BE2C (cell line): ENCODE data around the gene NFIX.

ENCODE experiments used
- DNase-seq: peaks from one replicate; pipeline ENCODE4 v3.0.0-alpha.2; 2020
- H3K27me3 ChIP-seq: fragments of 250-450 bp; sonication (Bioruptor Pico); 2 replicates; pipeline ENCODE4 v1.5.1; 2020; ENCODE audit warnings: mild to moderate bottlenecking
- H3K36me3 ChIP-seq: fragments of 250-450 bp; sonication (Bioruptor Pico); 2 replicates; pipeline ENCODE4 v1.5.1; 2020; ENCODE audit warnings: mild to moderate bottlenecking
- H3K4me1 ChIP-seq: fragments of 250-450 bp; sonication (Bioruptor Pico); 2 replicates; pipeline ENCODE4 v1.5.1; 2020
- H3K4me3 ChIP-seq: 2 replicates; pipeline ENCODE4 v1.5.1; 2011; ENCODE audit warnings: low read depth, low read length
- H3K9me3 ChIP-seq: fragments of 250-450 bp; sonication (Bioruptor Pico); 2 replicates; pipeline ENCODE4 v1.5.1; 2020
- TF ChIP-seq, protein P1 (sequence below): IDR thresholded peaks from 2 replicates; pipeline ENCODE4 v1.5.1; 2012; ENCODE audit warnings: mild to moderate bottlenecking, low read depth, low read length

NFIX gene

DNA sequence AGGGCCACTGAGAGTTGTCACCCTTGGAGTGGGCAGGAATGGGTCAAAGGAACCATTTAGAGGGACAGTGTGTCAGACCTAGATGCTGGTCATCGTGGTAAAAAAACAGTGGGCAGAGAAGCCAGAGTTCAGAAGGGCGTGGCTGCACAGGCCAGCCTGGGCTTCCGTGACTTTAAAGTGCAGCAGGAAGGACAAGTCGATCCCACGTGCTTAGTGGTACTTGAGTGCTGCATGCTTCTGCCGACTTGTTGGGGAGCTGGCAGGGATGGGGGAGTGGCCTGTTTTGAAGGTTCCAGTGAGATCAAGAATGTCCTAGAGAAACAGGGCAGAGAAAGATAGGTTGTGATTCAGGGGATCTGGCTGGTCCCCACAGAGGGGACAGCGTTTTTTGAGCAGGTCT, 90.4 kb downstream of the NFIX start:
- Histone ChIP-seq H3K4me3 (no peak overlapping the region), H3K9me3 (no peaks in the 10 kb centered on the region), H3K4me1 (peaks cover 24% of the 10 kb centered on the region), H3K27me3 (no peaks in the 10 kb centered on the region), H3K36me3 (no peaks in the 10 kb centered on the region)
- no peak for DNase-seq
- TF ChIP-seq, protein P1, sequence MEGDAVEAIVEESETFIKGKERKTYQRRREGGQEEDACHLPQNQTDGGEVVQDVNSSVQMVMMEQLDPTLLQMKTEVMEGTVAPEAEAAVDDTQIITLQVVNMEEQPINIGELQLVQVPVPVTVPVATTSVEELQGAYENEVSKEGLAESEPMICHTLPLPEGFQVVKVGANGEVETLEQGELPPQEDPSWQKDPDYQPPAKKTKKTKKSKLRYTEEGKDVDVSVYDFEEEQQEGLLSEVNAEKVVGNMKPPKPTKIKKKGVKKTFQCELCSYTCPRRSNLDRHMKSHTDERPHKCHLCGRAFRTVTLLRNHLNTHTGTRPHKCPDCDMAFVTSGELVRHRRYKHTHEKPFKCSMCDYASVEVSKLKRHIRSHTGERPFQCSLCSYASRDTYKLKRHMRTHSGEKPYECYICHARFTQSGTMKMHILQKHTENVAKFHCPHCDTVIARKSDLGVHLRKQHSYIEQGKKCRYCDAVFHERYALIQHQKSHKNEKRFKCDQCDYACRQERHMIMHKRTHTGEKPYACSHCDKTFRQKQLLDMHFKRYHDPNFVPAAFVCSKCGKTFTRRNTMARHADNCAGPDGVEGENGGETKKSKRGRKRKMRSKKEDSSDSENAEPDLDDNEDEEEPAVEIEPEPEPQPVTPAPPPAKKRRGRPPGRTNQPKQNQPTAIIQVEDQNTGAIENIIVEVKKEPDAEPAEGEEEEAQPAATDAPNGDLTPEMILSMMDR: no peak

DNA sequence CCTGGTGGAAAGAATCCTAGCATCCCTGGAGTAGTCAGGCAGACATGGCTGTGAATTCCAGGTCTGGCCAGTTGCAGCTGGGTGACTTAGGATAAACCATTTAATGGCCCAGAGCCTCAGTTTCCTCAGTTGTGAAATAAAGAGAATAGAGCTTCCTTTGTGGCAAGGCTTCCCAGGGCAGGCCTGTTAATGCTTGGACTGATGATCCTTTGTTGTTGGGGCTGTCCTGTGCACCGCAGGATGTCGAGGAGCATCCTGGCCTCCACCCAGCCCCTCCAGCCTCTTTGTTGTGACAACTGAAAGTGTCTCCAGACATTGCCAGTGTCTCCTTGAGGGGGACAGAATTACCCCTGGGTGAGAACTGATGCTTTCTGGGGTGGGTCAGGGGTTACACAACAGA, 91.1 kb downstream of the NFIX start:
- Histone ChIP-seq H3K36me3 (no peaks in the 10 kb centered on the region), H3K4me3 (no peak overlapping the region), H3K4me1 (peaks cover 28% of the 10 kb centered on the region), H3K27me3 (no peaks in the 10 kb centered on the region), H3K9me3 (no peaks in the 10 kb centered on the region)
- TF ChIP-seq, protein P1: no peak
- no peak for DNase-seq

DNA sequence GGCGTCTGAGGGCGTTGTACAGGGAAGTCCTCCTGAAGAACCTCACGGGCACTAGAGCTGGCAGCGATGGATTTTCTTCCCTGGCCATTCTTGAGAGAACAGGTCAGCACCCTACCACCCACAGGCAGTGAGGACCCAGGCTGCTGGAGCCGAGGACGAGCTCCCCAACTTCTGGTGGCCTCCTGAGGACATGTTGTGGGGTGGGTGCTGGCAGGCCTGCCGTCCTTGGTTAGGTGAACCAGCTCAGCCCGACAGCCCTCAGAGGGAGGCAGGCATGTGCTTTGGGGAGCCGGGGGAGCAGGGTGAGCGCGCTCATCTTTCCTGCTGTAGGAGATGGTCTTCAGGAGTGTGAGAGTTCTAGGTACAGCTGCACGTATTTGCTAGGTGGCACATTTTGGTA, 92.0 kb downstream of the NFIX start:
- H3K9me3 ChIP-seq: no peaks in the 10 kb centered on the region
- no peak for DNase-seq
- H3K4me3 ChIP-seq: no peak overlapping the region
- TF ChIP-seq, protein P1: no peak
- no peaks in the 10 kb centered on the region for H3K27me3 ChIP-seq
- peaks cover 29% of the 10 kb centered on the region for H3K4me1 ChIP-seq
- H3K36me3 ChIP-seq: no peaks in the 10 kb centered on the region

DNA sequence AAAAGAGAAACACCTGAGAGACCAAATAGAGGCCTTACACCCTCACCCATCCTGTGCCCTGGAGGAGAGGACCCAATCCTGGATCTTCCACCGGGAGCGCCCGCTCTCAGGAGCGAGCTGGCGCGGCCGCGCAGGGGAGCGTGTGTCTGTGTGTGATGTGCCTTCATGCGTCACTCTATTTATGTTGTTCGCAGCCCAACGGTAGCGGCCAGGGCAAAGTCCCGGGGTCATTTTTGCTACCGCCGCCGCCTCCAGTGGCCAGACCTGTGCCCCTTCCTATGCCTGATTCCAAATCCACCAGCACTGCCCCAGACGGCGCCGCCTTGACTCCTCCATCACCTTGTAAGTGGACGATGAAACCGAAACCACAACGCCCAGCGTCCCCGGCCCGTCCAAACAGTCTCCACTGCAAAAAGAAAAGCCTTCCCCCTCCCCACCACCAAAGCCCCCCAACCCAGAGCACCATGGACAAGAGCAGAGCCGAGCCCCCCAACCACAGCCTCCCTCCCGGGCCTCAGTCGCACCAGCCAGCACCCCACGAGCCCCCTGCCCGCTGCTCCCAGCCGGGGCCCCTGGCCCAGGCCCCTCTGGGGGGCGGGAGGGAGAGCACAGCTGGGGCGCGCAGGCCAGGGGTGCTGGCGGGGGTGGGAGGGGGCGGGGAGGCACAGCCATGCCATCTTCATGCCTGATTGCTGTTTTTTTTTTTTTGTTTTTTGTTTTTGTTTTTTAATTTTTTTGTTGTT, 92.7 kb downstream of the NFIX start:
- DNase-seq: no peak
- Histone ChIP-seq H3K36me3 (no peaks in the 10 kb centered on the region), H3K4me1 (peaks cover 26% of the 10 kb centered on the region), H3K4me3 (no peak overlapping the region), H3K9me3 (no peaks in the 10 kb centered on the region), H3K27me3 (no peaks in the 10 kb centered on the region)
- TF ChIP-seq, protein P1: no peak

DNA sequence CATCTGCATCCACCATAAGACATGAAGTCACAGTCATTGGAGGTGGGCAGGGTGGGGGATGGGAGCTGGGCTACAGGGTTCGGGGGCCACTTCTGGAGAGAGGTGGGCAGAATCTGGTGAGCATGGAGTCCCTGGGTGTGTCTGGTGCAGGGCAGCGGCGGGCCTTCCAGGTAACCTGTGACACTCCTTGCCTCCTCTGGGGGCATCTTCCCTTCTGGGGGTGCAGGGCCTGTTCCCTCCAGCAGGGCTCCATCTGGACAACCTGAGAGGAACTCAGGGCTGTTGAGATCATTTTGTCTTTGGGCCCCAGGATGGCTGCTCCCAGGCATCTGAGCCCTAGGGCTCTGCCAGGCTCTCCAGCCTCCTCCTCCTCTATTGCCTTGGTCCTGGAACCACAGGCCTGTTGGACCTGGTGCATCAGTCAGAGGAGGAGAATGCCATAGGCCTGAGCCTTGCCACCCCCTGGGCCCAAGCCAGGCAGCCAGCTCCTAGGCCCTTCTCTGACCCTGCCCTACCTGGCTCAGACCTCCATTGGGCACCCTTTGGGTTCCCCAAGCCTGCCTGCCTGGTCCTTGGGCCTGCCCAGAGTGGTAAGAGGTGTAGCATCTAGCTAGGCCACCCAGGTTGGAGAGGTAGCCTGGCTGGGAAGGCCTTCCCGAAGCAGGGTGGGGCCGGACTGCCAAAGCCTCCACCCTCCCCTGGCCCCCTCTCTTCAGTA, 94.0 kb downstream of the NFIX start:
- peaks cover 34% of the 10 kb centered on the region for H3K4me1 ChIP-seq
- no peaks in the 10 kb centered on the region for H3K36me3 ChIP-seq
- H3K9me3 ChIP-seq: no peaks in the 10 kb centered on the region
- TF ChIP-seq, protein P1: peak; percentile 50
- H3K4me3 ChIP-seq: no peak overlapping the region
- no peaks in the 10 kb centered on the region for H3K27me3 ChIP-seq
- DNase-seq: no peak
